Measurements from ENCODE around the gene KCNMB4.

DNA sequence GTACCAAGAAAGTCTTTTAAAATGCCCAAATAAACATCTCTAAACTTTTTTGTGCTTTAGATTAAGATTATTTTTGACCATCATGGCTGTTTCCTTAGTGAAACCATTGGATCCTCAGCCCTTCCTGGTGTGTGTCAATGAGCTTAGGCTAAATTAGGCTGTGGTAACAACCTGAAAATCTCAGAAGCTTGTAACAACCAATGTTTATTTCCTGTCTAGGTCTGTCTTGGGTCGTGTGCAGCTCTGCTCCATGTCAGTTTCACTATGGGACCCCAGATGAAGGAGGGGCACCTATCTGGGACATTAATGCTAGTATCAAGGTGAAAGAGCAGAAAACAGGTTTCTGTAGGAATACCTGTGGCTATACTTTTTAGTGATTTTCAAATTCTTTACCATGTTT is 49.9 kb downstream of the KCNMB4 start:
- TF ChIP-seq, protein P1, sequence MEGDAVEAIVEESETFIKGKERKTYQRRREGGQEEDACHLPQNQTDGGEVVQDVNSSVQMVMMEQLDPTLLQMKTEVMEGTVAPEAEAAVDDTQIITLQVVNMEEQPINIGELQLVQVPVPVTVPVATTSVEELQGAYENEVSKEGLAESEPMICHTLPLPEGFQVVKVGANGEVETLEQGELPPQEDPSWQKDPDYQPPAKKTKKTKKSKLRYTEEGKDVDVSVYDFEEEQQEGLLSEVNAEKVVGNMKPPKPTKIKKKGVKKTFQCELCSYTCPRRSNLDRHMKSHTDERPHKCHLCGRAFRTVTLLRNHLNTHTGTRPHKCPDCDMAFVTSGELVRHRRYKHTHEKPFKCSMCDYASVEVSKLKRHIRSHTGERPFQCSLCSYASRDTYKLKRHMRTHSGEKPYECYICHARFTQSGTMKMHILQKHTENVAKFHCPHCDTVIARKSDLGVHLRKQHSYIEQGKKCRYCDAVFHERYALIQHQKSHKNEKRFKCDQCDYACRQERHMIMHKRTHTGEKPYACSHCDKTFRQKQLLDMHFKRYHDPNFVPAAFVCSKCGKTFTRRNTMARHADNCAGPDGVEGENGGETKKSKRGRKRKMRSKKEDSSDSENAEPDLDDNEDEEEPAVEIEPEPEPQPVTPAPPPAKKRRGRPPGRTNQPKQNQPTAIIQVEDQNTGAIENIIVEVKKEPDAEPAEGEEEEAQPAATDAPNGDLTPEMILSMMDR (IDR thresholded peaks at IDR 0.05), result no peak
- TF ChIP-seq, protein P2, sequence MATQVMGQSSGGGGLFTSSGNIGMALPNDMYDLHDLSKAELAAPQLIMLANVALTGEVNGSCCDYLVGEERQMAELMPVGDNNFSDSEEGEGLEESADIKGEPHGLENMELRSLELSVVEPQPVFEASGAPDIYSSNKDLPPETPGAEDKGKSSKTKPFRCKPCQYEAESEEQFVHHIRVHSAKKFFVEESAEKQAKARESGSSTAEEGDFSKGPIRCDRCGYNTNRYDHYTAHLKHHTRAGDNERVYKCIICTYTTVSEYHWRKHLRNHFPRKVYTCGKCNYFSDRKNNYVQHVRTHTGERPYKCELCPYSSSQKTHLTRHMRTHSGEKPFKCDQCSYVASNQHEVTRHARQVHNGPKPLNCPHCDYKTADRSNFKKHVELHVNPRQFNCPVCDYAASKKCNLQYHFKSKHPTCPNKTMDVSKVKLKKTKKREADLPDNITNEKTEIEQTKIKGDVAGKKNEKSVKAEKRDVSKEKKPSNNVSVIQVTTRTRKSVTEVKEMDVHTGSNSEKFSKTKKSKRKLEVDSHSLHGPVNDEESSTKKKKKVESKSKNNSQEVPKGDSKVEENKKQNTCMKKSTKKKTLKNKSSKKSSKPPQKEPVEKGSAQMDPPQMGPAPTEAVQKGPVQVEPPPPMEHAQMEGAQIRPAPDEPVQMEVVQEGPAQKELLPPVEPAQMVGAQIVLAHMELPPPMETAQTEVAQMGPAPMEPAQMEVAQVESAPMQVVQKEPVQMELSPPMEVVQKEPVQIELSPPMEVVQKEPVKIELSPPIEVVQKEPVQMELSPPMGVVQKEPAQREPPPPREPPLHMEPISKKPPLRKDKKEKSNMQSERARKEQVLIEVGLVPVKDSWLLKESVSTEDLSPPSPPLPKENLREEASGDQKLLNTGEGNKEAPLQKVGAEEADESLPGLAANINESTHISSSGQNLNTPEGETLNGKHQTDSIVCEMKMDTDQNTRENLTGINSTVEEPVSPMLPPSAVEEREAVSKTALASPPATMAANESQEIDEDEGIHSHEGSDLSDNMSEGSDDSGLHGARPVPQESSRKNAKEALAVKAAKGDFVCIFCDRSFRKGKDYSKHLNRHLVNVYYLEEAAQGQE (IDR thresholded peaks at IDR 0.05; ENCODE audit: insufficient read depth in 1 of 2, low read depth in 2 of 2, low read length in 1 of 2), result no peak
- TF ChIP-seq TCF7L2 (IDR thresholded peaks at IDR 0.05; ENCODE audit: low read depth, low read length) (no peak), POLR2AphosphoS5 (IDR thresholded peaks at IDR 0.05; ENCODE audit: low read depth, low read length) (no peak), SIN3A (IDR thresholded peaks at IDR 0.05; ENCODE audit: borderline replicate concordance, insufficient read depth, low read depth, low read length) (no peak)
